Caco-2 (cell line): ENCODE results near the gene ZNHIT2. TPM values are rescaled to one million over a fixed set of nuclear protein-coding genes. Genes with fewer than 3 reads are reported as not detected.

ENCODE experiments used
- BruUV-seq: library from RNA; stranded (reverse); fragments of 400-500 nt; replicated peaks from 2 replicates; lab custom pipeline; 2021; lab: Mats Ljungman, UMichigan
- CTCF ChIA-PET: fragments of 300-600 bp; sonication (Branson Sonifier 250); formaldehyde crosslinking; loops from one replicate; lab custom pipeline; 2022; ENCODE audit warnings: antibody characterized with exemption; lab: Charles Lee
- POLR2A ChIA-PET: fragments of 300-600 bp; sonication (Branson Sonifier 250); formaldehyde crosslinking; loops from one replicate; lab custom pipeline; 2022; ENCODE audit warnings: antibody characterized with exemption; lab: Charles Lee
- DNase-seq, 2 experiments: peaks; one replicate each; pipeline versions ENCODE4 v3.0.0 to v3.0.0-alpha.2; 2020 to 2022
- H3K27me3 ChIP-seq: replicated peaks from 2 replicates; pipeline ENCODE4 v1.6.0; 2011; ENCODE audit warnings: low read length; ENCODE audit not compliant: control insufficient read depth, insufficient read depth
- H3K36me3 ChIP-seq: 2 replicates; pipeline ENCODE4 v1.5.1; 2011; ENCODE audit warnings: low read length; ENCODE audit not compliant: control insufficient read depth, insufficient read depth
- H3K4me1 ChIP-seq: fragments of 250-450 bp; sonication (Bioruptor Pico); 2 replicates; pipeline ENCODE4 v1.5.1; 2020; ENCODE audit warnings: mild to moderate bottlenecking
- H3K4me3 ChIP-seq: 2 replicates; pipeline ENCODE4 v1.5.1; 2011; ENCODE audit warnings: low read depth, mild to moderate bottlenecking, control low read depth, low read length
- H3K9me3 ChIP-seq: fragments of 250-450 bp; sonication (Bioruptor Pico); 2 replicates; pipeline ENCODE4 v1.5.1; 2020; ENCODE audit warnings: mild to moderate bottlenecking, moderate library complexity
- H3K27ac Mint-ChIP-seq: one replicate; pipeline ENCODE4 v1.8.0; 2022; ENCODE audit warnings: mixed read lengths; ENCODE audit not compliant: unreplicated experiment
- H3K27me3 Mint-ChIP-seq: one replicate; pipeline ENCODE4 v1.8.0; 2022; ENCODE audit warnings: mixed read lengths; ENCODE audit not compliant: insufficient read depth, unreplicated experiment
- H3K36me3 Mint-ChIP-seq: one replicate; pipeline ENCODE4 v1.8.0; 2022; ENCODE audit warnings: mild to moderate bottlenecking, mixed read lengths; ENCODE audit not compliant: insufficient read depth, unreplicated experiment
- H3K4me1 Mint-ChIP-seq: one replicate; pipeline ENCODE4 v1.8.0; 2022; ENCODE audit warnings: low read depth, mixed read lengths; ENCODE audit not compliant: unreplicated experiment
- H3K4me3 Mint-ChIP-seq: one replicate; pipeline ENCODE4 v1.8.0; 2022; ENCODE audit warnings: mild to moderate bottlenecking, moderate library complexity, mixed read lengths; ENCODE audit not compliant: unreplicated experiment
- H3K9me3 Mint-ChIP-seq: one replicate; pipeline ENCODE4 v1.8.0; 2022; ENCODE audit warnings: mixed read lengths; ENCODE audit not compliant: unreplicated experiment
- CTCF ChIP-seq, 2 experiments: fragments of 200-600 bp in 1 of 2; IDR thresholded peaks; 1 replicate in 1 of 2; 2 replicates in 1 of 2; pipeline versions ENCODE4 v1.5.1 to v1.8.0; 2011 to 2022; ENCODE audit warnings: antibody characterized with exemption in 1 of 2, control low read depth in 1 of 2, inconsistent platforms in 1 of 2, low read depth in 1 of 2, low read length in 1 of 2, mild to moderate bottlenecking in 1 of 2, moderate library complexity in 1 of 2; ENCODE audit not compliant: insufficient read depth in 1 of 2, severe bottlenecking in 1 of 2, unreplicated experiment in 1 of 2
- intact Hi-C: fragments of 100-400 bp; cut with micrococcal nuclease; formaldehyde crosslinking; loops from one replicate; pipeline ENCODE4 v1.10.0; 2022; ENCODE audit not compliant: unreplicated experiment
- total RNA-seq: library from RNA; stranded (reverse); gene quantifications from 2 replicates; pipeline ENCODE4 v1.2.3, GENCODE V29; 2022

The ZNHIT2 gene
- total RNA-seq, 1 experiment from 2014 or later: 14.7 TPM

- Mint-ChIP-seq H3K36me3 (peaks cover 73% of the 10 kb centered on the region), H3K27ac (peak overlapping the region; percentile 92), H3K27me3 (no peaks in the 10 kb centered on the region), H3K9me3 (no peaks in the 10 kb centered on the region), H3K4me3 (peak overlapping the region; percentile 96), H3K4me1 (peaks cover 6% of the 10 kb centered on the region)
- Histone ChIP-seq H3K9me3 (no peaks in the 10 kb centered on the region), H3K4me3 (peak overlapping the region; percentile 42), H3K36me3 (no peaks in the 10 kb centered on the region), H3K4me1 (peaks cover 26% of the 10 kb centered on the region), H3K27me3 (no peaks in the 10 kb centered on the region)
- intact Hi-C loops: loop anchor here (10.0 kb wide), 1 partner anchor 338 kb away; the partner anchor contains the start of gene SF1
- POLR2A ChIA-PET: interaction anchor here (0.6 to 2.2 kb wide), 10 partner anchors 9 to 795 kb away, joined by 3 to 10 read pairs (median 4); partner anchors contain the start of genes ARL2, CAPN1, FAU and MEN1
- BruUV-seq: no TSS peak
- DNase-seq: peak; percentile 59 to 76
- TF ChIP-seq CTCF (IDR thresholded peaks at IDR 0.05; ENCODE audit: insufficient read depth in 1 of 2, low read depth in 1 of 2, low read length in 1 of 2, severe bottlenecking in 1 of 2, unreplicated experiment in 1 of 2): peak; percentile 74 to 84
- CTCF ChIA-PET: interaction anchor here (0.6 to 2.4 kb wide), 10 partner anchors 9 to 251 kb away, joined by 4 to 14 read pairs (median 6); partner anchors contain the start of genes CAPN1, FAU, MRPL49 and SYVN1
These were observed 4.7 kb downstream of the ZNHIT2 start for GRCh38 chr11:65112546-65113360.

GRCh38 chr11:65111744-65112545 is 5.6 kb downstream of the ZNHIT2 start, which contains the start of gene TM7SF2:
TSS of gene TM7SF2 (plus strand) at chr11:65111872. CDS start at chr11:65112016, 144 bp downstream.
- ChIA-PET CTCF (interaction anchor here (0.6 to 2.4 kb wide), 12 partner anchors 10 to 348 kb away, joined by 3 to 14 read pairs (median 5); partner anchors contain the start of genes CAPN1, FAU, MRPL49 and SYVN1), POLR2A (interaction anchor here (0.6 to 2.3 kb wide), 23 partner anchors 10 to 941 kb away, joined by 3 to 37 read pairs (median 3); partner anchors contain the start of genes ARL2, CAPN1, CDC42BPG and FAU)
- Histone ChIP-seq H3K36me3 (no peaks in the 10 kb centered on the region), H3K4me3 (peak within 1 kb of the TSS; percentile 42), H3K9me3 (no peaks in the 10 kb centered on the region), H3K4me1 (peaks cover 26% of the 10 kb centered on the region), H3K27me3 (no peaks in the 10 kb centered on the region)
- peaks cover 6% of the 10 kb centered on the region for H3K4me1 Mint-ChIP-seq
- no TSS peak for BruUV-seq
- H3K9me3 Mint-ChIP-seq: no peaks in the 10 kb centered on the region
- TF ChIP-seq CTCF (IDR thresholded peaks at IDR 0.05; ENCODE audit: insufficient read depth in 1 of 2, low read depth in 1 of 2, low read length in 1 of 2, severe bottlenecking in 1 of 2, unreplicated experiment in 1 of 2): no peak
- DNase-seq: peak; percentile 97 to 98
- H3K27ac Mint-ChIP-seq: peak within 1 kb of the TSS; percentile 92
- intact Hi-C loops: loop anchor here (2.0 to 10.0 kb wide), 2 partner anchors 69 to 337 kb away; partner anchors contain the start of genes CAPN1 and SF1
- peak within 1 kb of the TSS; percentile 96 for H3K4me3 Mint-ChIP-seq
- peaks cover 64% of the 10 kb centered on the region for H3K36me3 Mint-ChIP-seq
- no peaks in the 10 kb centered on the region for H3K27me3 Mint-ChIP-seq
